Measurements from ENCODE around the gene EPS8L3.

EPS8L3 gene

GRCh38 chr1:109806733-109807400 is 43.1 kb upstream of the EPS8L3 start:
- Mint-ChIP-seq H3K27ac (peak overlapping the region; percentile 86), H3K4me3 (no peak overlapping the region), H3K4me1 (peaks cover 43% of the 10 kb centered on the region), H3K27me3 (ENCODE audit: low read depth, poor library complexity) (peaks cover 3% of the 10 kb centered on the region), H3K9me3 (no peaks in the 10 kb centered on the region), H3K36me3 (ENCODE audit: low read depth) (no peaks in the 10 kb centered on the region)
- DNase-seq: no peak
- TF ChIP-seq, protein P1, sequence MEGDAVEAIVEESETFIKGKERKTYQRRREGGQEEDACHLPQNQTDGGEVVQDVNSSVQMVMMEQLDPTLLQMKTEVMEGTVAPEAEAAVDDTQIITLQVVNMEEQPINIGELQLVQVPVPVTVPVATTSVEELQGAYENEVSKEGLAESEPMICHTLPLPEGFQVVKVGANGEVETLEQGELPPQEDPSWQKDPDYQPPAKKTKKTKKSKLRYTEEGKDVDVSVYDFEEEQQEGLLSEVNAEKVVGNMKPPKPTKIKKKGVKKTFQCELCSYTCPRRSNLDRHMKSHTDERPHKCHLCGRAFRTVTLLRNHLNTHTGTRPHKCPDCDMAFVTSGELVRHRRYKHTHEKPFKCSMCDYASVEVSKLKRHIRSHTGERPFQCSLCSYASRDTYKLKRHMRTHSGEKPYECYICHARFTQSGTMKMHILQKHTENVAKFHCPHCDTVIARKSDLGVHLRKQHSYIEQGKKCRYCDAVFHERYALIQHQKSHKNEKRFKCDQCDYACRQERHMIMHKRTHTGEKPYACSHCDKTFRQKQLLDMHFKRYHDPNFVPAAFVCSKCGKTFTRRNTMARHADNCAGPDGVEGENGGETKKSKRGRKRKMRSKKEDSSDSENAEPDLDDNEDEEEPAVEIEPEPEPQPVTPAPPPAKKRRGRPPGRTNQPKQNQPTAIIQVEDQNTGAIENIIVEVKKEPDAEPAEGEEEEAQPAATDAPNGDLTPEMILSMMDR (IDR thresholded peaks at IDR 0.05): no peak

DNA sequence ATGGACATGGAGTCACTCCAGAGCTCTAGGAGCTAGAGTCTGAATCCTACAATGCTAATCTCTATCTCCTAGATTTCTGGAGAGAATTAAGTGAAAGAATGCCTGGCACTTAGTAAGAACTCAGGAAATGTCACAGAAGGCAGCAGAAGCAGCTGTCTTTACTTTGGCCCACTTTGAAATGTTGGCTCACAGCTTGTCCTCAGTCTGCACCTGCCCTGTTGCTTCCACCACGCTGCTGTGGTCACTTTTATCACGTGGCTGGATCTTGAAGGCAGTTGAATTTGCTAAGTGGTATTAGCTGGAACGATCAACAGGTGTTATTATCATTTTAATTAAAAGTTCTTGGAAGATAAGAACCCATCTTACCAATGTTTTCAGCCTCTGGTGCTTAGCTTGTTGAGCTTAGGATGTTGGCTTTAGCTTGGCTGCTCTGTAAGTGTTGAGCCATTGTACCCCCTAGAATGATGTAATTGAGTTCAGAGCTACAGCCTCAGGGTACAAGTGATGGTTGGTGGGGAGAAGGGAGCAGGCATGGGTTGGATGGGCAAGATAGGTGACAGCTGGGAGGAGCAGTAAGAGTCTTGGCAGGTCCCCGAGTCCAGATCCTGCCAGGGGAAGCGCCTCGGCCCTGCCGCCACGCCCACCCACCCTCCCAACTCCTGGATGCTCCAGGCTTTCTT is 41.9 kb upstream of the EPS8L3 start:
- Mint-ChIP-seq H3K27ac (no peak overlapping the region), H3K4me1 (peaks cover 55% of the 10 kb centered on the region), H3K27me3 (ENCODE audit: low read depth, poor library complexity) (peaks cover 3% of the 10 kb centered on the region), H3K4me3 (no peak overlapping the region), H3K9me3 (no peaks in the 10 kb centered on the region), H3K36me3 (ENCODE audit: low read depth) (no peaks in the 10 kb centered on the region)
- TF ChIP-seq, protein P1 (IDR thresholded peaks at IDR 0.05): no peak
- no peak for DNase-seq

DNA sequence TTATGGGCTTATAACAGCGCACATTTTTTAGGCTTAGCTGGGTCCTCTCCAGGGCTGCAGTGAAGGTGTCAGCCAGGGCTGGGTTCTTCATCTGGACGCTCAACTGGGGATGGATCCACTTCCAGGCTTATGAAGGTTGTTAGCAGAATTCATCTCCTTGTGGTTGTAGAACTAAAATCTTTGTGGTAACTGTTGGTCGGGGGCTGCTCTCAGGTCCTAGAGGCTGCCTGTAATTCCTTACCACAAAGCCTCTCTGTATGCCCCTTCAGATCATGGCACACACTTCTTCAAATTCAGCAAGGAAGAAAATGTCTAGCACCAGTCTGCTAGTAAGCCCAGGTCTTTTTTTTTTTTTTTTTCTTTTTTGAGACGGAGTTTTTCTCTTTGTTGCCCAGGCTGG is 40.9 kb upstream of the EPS8L3 start:
- no peak overlapping the region for H3K27ac Mint-ChIP-seq
- peaks cover 61% of the 10 kb centered on the region for H3K4me1 Mint-ChIP-seq
- DNase-seq: no peak
- no peak overlapping the region for H3K4me3 Mint-ChIP-seq
- TF ChIP-seq, protein P1 (IDR thresholded peaks at IDR 0.05): no peak
- H3K27me3 Mint-ChIP-seq (ENCODE audit: low read depth, poor library complexity): peaks cover 3% of the 10 kb centered on the region
- no peaks in the 10 kb centered on the region for H3K9me3 Mint-ChIP-seq
- H3K36me3 Mint-ChIP-seq (ENCODE audit: low read depth): no peaks in the 10 kb centered on the region

- no peak for DNase-seq
- H3K4me1 Mint-ChIP-seq: peaks cover 61% of the 10 kb centered on the region
- no peaks in the 10 kb centered on the region for H3K36me3 Mint-ChIP-seq (ENCODE audit: low read depth)
These were observed 40.2 kb upstream of the EPS8L3 start for GRCh38 chr1:109803901-109804331.

GRCh38 chr1:109802901-109803561 is 39.3 kb upstream of the EPS8L3 start:
- peak overlapping the region; percentile 77 for H3K27ac Mint-ChIP-seq

More at GRCh38 chr1:109803901-109804331, 40.2 kb upstream of the EPS8L3 start:
- Mint-ChIP-seq H3K27ac (no peak overlapping the region), H3K4me3 (no peak overlapping the region), H3K9me3 (no peaks in the 10 kb centered on the region), H3K27me3 (ENCODE audit: low read depth, poor library complexity) (peaks cover 3% of the 10 kb centered on the region)
- TF ChIP-seq, protein P1 (IDR thresholded peaks at IDR 0.05): no peak

More at GRCh38 chr1:109802901-109803561, 39.3 kb upstream of the EPS8L3 start:
- H3K9me3 Mint-ChIP-seq: no peaks in the 10 kb centered on the region
- no peaks in the 10 kb centered on the region for H3K36me3 Mint-ChIP-seq (ENCODE audit: low read depth)
- DNase-seq: no peak
- peaks cover 58% of the 10 kb centered on the region for H3K4me1 Mint-ChIP-seq
- TF ChIP-seq, protein P1 (IDR thresholded peaks at IDR 0.05): no peak
- H3K27me3 Mint-ChIP-seq (ENCODE audit: low read depth, poor library complexity): peaks cover 8% of the 10 kb centered on the region
- H3K4me3 Mint-ChIP-seq: no peak overlapping the region
